Body of pancreas (tissue), 4 donors: ENCODE data around the gene SPNS3.

Experiments
- POLR2A ChIP-seq, 3 donors: fragments of 450-650 bp; IDR thresholded peaks; one replicate each; pipeline ENCODE4 v1.6.1; 2016; ENCODE audit warnings: antibody characterized with exemption in 3 of 3, mild to moderate bottlenecking in 2 of 3
- TF ChIP-seq, protein P1 (sequence below), 7 experiments: fragments of 450-650 bp in 4 of 7; fragments of 200-600 bp in 3 of 7; sonication (generic) in 3 of 7; IDR thresholded peaks; one replicate each; pipeline ENCODE4 v1.5.1; 2016 to 2019; ENCODE audit warnings: antibody characterized with exemption in 7 of 7

- TF ChIP-seq, protein P1, sequence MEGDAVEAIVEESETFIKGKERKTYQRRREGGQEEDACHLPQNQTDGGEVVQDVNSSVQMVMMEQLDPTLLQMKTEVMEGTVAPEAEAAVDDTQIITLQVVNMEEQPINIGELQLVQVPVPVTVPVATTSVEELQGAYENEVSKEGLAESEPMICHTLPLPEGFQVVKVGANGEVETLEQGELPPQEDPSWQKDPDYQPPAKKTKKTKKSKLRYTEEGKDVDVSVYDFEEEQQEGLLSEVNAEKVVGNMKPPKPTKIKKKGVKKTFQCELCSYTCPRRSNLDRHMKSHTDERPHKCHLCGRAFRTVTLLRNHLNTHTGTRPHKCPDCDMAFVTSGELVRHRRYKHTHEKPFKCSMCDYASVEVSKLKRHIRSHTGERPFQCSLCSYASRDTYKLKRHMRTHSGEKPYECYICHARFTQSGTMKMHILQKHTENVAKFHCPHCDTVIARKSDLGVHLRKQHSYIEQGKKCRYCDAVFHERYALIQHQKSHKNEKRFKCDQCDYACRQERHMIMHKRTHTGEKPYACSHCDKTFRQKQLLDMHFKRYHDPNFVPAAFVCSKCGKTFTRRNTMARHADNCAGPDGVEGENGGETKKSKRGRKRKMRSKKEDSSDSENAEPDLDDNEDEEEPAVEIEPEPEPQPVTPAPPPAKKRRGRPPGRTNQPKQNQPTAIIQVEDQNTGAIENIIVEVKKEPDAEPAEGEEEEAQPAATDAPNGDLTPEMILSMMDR (IDR thresholded peaks at IDR 0.05): no peak
- TF ChIP-seq POLR2A (IDR thresholded peaks at IDR 0.05): no peak
These were observed 7.2 kb downstream of the SPNS3 start for GRCh38 chr17:4440690-4441686.
